GM12873 (cell line): ENCODE measurements around the gene ABLIM3.

Source experiments
- TF ChIP-seq, protein P1 (sequence below): IDR thresholded peaks from 2 replicates; pipeline ENCODE4 v1.5.1; 2012; ENCODE audit warnings: low read depth, mild to moderate bottlenecking, moderate library complexity, low read length, control low read depth; ENCODE audit not compliant: insufficient read depth; ENCODE audit errors: missing control alignments

ABLIM3 gene

DNA sequence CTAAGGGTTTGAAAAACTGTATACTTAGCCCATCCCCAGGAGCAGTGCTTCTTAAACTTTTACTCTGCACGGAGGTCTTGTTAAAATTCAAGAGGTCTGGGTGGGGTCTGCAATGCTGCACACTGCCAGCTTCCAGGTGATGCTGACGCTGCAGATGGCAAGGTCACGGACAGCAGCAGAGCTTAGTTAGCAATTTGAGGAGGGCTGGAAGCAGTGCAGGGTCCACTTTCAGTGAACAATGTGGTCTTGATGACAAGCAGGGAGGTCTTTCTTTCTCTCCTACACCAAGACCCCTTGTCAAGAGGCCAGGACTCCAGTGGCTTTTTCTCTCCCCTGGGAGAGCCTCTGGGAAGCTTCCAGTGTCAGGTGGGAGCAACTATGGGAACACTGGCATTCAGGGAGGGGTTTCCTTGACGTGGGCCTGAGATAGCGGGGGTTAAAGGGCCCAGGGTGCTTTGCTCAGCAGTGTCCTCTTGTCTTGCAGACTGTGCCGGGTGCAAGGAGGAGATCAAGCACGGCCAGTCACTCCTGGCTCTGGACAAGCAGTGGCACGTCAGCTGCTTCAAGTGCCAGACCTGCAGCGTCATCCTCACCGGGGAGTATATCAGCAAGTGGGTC, 65.3 kb downstream of the ABLIM3 start:
- TF ChIP-seq, protein P1, sequence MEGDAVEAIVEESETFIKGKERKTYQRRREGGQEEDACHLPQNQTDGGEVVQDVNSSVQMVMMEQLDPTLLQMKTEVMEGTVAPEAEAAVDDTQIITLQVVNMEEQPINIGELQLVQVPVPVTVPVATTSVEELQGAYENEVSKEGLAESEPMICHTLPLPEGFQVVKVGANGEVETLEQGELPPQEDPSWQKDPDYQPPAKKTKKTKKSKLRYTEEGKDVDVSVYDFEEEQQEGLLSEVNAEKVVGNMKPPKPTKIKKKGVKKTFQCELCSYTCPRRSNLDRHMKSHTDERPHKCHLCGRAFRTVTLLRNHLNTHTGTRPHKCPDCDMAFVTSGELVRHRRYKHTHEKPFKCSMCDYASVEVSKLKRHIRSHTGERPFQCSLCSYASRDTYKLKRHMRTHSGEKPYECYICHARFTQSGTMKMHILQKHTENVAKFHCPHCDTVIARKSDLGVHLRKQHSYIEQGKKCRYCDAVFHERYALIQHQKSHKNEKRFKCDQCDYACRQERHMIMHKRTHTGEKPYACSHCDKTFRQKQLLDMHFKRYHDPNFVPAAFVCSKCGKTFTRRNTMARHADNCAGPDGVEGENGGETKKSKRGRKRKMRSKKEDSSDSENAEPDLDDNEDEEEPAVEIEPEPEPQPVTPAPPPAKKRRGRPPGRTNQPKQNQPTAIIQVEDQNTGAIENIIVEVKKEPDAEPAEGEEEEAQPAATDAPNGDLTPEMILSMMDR, result no peak

DNA sequence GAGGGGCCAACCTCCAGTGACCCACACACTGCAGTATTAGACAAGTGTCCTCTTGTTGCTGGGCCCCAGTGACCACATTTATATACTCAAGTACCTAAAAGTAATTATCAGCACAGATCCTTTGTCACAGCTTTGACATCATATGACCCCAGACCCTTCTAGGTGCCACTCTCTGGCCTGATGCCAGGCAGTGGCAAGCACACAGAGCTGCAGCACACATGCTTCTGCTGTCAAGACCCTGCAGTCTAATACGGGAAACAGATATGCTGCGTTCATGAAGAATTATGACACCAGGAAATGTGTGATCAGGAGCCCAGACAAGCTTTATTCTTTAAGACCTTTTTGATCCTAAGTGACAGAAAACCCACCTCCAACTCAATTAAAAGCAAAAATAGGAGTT, 66.5 kb downstream of the ABLIM3 start:
- TF ChIP-seq, protein P1, result no peak

DNA sequence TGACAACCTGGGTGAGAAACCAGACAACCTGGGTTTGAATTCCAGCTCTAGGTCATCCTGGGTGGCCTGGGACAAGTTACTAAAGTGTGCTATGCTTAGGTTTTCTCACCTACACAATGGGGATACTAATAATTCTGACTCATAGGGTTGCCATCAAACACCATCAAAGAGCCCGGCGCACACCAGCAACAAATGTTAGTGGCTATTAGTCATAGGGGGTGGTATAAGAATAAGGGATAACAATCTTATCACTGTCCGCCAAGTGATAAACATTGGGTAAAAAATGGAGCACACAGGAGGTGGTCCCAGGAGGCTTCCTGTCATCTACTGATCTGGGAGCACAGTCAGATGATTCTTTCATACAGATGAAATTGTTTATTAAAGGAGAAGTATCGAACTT, 68.9 kb downstream of the ABLIM3 start:
- TF ChIP-seq, protein P1, result no peak

DNA sequence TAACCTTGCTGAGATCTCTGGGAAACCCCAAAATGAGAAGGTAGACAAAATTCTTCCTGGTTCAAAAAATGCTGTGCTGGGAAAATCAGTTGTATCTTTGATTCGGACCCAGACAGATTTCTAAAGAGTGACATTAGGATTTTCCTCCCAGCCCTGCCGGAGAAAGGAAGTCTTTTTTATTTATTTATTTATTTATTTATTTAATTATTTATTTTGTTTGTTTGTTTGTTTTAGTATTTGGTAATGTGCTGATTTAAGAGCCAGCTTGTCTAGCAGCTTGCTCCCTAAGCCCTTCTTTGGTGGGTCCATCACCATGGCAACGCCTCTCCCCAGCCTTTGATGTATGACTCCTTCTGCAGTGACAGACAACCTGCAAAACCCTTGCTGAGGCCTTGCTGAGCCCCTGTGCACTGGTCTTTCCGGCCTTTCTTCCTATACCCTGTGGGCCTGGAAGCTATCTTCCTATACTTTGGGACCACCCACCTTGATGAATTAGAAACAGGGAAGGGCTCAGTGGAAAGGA, 69.7 kb downstream of the ABLIM3 start:
- TF ChIP-seq, protein P1, result no peak

DNA sequence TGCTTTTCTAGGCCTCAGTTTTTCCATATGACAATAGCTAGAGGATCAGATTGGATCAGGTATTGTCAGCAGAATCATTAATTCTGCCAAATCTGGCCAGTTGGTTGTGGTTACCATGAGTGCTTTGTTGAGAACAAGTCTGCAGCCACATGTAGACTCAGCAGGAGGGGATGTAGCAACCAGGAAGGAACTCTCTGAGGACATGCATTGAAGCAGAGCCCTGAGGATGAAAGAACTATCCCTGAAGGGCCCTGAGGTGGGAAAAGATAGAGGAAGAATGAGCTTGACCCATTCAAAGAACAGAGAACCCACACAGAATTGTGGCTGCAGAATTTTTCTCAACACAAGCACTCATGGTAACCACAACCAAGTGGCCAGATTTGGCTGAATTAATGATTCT, 70.3 kb downstream of the ABLIM3 start:
- TF ChIP-seq, protein P1, result no peak

DNA sequence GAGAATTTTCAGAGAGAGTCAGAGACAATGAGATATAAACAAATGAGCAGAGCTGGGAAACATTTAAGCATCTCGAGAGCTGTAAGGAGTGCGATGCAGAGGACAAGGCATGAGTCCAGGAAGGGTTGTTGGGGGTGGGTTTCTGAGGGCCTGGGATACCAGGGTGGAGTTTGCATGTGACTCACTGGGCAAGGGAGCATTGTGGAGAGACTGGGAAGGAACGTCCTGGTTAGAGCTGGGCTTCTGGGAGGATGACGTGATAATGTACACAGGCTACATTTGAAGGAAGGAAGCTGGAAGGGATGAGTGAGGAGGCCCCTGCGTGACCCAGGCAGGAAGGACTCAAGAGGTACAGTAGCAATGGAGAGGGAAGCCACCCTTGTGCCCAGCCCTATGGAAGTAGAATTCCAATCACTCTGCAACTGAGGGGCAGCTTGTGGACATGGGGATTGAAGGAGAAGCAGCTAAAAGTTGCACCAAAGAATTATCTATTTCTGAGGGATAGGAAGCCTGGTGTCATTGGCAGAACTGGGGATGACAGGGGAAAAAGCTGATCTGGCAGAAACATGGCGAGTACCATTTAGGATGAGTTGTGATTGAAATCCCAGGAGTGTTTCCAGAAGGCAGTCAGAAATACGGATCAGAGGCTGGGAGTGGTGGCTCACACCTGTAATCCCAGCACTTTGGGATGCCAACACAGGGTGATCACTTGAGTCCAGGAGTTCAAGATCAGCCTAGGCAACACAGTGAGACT, 71.1 kb downstream of the ABLIM3 start:
- TF ChIP-seq, protein P1, result no peak

DNA sequence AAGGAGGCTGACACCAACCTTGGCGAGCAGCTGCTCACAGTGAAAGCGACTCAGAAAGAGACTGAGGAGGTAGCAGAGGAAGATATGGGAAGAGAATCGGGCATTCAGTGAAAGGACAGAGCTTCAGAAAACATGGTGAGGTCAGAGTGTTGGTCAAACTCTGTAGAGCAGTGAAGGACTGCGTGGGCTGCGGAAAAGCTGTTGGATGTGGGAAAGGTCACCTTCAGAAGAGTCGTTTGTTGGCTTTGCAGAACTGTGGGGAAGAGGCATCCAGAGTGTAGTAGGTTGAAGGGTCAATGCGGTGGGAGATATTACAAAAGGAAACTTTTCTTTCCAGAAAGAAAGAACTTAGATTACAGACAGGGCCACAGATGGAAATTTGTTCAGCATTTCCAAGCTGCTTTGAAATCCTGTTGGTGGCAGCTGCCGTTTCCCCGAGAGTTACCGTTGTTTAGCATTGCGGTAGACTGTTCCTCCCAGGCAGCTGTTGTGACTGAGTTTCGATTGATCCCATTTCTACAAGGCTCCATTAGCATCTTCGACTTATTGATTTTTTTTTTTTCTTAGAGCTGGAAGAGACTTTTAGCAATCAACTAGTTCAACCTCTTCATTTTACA, 72.1 kb downstream of the ABLIM3 start:
- TF ChIP-seq, protein P1, result no peak
